Stimulated activated CD8-positive, alpha-beta memory T cell treated with anti-CD3 and anti-CD28 coated beads, Interleukin-12 subunit alpha, Interleukin-12 subunit beta, amount 100 ng/mL, for 24 hours (primary cell): ENCODE data around the gene WLS.
"Not testable (repeated sequence)": the region's sequence is repeated elsewhere in the genome, so short reads cannot be mapped to it uniquely, and the experiment has no call there.

ENCODE experiments used
- DNase-seq: peaks from one replicate; pipeline ENCODE4 v3.0.0-alpha.2; 2020; ENCODE audit errors: extremely low read depth

WLS gene

GRCh38 chr1:68199603-68200002 is 32.7 kb downstream of the WLS start:
- DNase-seq: no peak

- no peak for DNase-seq
Measured at GRCh38 chr1:68198752-68199151, 33.6 kb downstream of the WLS start.

GRCh38 chr1:68197891-68198290 is 34.4 kb downstream of the WLS start:
- DNase-seq: no peak

GRCh38 chr1:68197461-68197860 is 34.9 kb downstream of the WLS start:
- no peak for DNase-seq

- DNase-seq: no peak
Measured at GRCh38 chr1:68196676-68197075, 35.6 kb downstream of the WLS start.

- no peak for DNase-seq
Measured at GRCh38 chr1:68191717-68192116, 40.6 kb downstream of the WLS start.

- no peak for DNase-seq
Measured at GRCh38 chr1:68188644-68189340, 43.5 kb downstream of the WLS start.

GRCh38 chr1:68188060-68188538 is 44.2 kb downstream of the WLS start:
- DNase-seq: no peak

GRCh38 chr1:68185743-68186142 is 46.6 kb downstream of the WLS start:
- no peak for DNase-seq

- no peak for DNase-seq
Measured at GRCh38 chr1:68183895-68184294, 48.4 kb downstream of the WLS start.

GRCh38 chr1:68181165-68181556 is 51.2 kb downstream of the WLS start:
- no peak for DNase-seq

- no peak for DNase-seq
Measured at GRCh38 chr1:68180441-68181164, 51.7 kb downstream of the WLS start.

GRCh38 chr1:68178821-68179490 is 53.4 kb downstream of the WLS start:
- no peak for DNase-seq

- DNase-seq: no peak
Measured at GRCh38 chr1:68175621-68176398, 56.5 kb downstream of the WLS start.

- DNase-seq: no peak
Measured at GRCh38 chr1:68174738-68175113, 57.6 kb downstream of the WLS start.

- no peak for DNase-seq
Measured at GRCh38 chr1:68173936-68174737, 58.2 kb downstream of the WLS start.

GRCh38 chr1:68173283-68173935 is 58.9 kb downstream of the WLS start:
- DNase-seq: no peak

- not testable (repeated sequence) for DNase-seq
Measured at GRCh38 chr1:68171795-68172194, 60.5 kb downstream of the WLS start.

- no peak for DNase-seq
Measured at GRCh38 chr1:68168545-68169171, 63.7 kb downstream of the WLS start.

- DNase-seq: no peak
Measured at GRCh38 chr1:68167211-68167610, 65.1 kb downstream of the WLS start.
